Inferior parietal cortex (tissue), 1 donor: ENCODE measurements around the gene SPATA6L.
A peak's percentile ranks its signal among the peaks of the same experiment; 100 is the strongest.
"Not testable (repeated sequence)": the region's sequence is repeated elsewhere in the genome, so short reads cannot be mapped to it uniquely, and the experiment has no call there.

ENCODE experiments used
- DNase-seq: peaks from one replicate; pipeline ENCODE4 v3.0.0-alpha.2; 2016; ENCODE audit errors: extremely low spot score

Gene SPATA6L

GRCh38 chr9:4677392-4677791, 11.1 kb upstream of the SPATA6L start:
- DNase-seq: no peak

DNA sequence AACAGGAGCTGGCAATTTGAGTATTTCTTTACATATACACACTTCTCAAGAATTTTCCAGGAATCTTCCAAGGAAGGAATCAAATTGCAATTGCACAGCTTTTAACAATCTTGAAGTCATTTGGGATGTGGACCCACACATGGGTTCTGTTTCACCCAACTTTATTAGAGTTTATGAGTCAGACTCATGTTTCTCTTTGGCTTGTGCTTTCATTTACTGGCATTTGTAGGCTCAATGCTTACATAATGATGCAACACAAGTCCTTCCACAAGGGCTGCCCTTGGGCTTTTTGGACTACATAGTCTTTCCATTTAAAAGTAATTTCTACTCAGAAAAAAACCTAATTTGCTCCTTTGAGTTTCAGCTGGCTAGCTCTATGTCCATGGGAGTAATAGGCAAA, 8.5 kb upstream of the SPATA6L start:
- no peak for DNase-seq

- no peak for DNase-seq
Measured at GRCh38 chr9:4671737-4672136, 5.5 kb upstream of the SPATA6L start.

DNA sequence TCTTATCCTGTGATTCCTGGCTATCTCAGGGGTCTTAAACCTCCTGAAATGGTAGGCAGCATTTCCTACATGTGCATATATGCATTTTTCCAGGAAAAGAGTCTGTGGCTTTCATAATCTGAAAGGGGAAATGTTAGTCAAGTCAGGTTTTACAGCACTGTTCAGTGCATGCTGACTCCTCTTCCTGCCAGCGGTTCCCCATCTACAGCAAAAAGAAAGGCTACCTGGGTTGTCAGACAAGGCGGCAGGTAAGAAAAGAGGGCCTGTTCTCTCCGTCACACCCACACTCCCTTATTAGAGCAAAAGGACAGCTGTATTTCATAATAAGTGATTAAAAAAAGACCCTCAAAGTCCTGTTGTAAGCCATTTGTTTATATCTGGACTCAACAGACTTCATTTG, 4.3 kb upstream of the SPATA6L start:
- no peak for DNase-seq

GRCh38 chr9:4669890-4670289, 3.6 kb upstream of the SPATA6L start:
- no peak for DNase-seq

- no peak for DNase-seq
Measured at GRCh38 chr9:4668604-4669003, 2.3 kb upstream of the SPATA6L start.

DNA sequence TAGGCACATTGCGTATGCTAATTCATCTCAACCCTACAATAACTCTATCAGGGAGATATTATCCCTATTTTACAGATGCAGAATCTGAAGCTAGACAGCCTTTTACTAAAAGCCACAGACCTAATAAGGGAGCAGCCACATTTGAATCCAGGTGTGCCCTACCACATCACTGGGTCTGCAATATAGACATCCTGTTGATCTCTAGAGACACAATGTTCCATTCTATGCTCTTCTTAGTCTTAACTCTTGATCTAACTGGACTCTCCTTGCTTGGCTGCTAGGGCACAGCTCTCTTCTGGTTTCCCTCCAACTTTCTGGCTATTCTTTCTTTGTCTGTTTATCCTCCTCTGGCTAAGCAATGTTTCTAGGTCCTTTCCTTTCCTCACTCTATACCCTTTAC, 1.4 kb upstream of the SPATA6L start:
- no peak for DNase-seq

DNA sequence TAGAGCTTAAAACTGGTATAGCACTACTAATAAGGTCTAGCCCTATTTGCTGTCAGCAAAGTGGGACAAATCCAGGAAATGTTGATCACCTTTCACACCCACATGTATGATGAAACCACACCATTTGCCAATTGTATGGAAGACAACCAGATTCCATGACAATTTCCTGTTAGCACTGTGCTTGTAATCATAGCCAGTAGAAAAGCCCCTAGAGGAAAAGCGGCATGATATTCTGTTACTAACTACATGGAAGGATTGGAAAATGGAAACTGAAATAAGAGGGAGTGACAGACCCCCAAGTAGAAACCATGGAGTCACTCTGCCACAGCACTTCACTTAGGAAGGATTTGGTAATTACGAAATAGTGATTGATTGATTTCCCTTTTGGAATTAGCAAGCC, 923 bp downstream of the SPATA6L start:
- peak; percentile 39 for DNase-seq

DNA sequence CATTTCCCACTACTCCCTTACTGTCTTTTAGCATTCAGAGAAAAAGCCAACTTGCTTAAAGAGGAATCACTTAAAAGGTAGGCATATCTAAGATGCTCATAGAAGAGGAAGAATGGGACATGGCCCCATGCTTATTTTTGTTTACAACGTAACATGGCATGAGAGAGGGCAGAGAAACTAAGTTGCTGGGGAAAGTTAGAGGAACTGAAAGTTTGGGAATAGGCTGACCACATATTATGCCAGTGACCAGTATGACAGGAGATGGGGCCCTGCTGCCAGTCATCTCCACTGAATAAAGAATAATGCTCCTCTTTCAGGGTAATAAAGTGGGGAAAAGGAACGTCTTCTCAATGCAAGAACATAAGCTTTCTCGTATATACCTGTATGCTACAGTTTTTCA, 2.3 kb downstream of the SPATA6L start:
- DNase-seq: peak; percentile 36

GRCh38 chr9:4662989-4663792, 3.1 kb downstream of the SPATA6L start:
- DNase-seq: no peak

- peak; percentile 82 for DNase-seq
Measured at GRCh38 chr9:4662108-4662988, 3.9 kb downstream of the SPATA6L start, which contains the start of gene PLPP6. Gene PLPP6, plus strand, starts transcription at chr9:4662294. Its CDS starts 82 bp downstream, at chr9:4662376.

DNA sequence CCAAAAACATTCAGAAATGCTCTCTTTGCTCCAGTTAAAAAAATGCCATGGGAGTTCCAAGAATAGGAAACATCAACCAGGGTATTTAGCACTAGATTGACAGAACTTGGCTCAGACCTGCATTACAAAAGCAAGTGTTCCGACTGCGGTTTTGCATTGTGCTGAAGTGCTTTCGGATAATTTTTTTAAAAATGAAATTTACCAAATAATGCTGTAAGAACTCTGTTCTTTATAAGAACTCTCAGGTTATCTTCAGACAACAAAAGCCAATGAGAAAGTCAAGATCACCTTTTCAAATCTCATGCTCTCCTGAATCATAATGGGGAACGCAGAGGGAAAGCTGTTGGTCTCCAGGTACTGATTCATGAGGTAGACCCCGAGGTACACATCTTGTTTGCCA, 4.7 kb downstream of the SPATA6L start:
- DNase-seq: no peak

DNA sequence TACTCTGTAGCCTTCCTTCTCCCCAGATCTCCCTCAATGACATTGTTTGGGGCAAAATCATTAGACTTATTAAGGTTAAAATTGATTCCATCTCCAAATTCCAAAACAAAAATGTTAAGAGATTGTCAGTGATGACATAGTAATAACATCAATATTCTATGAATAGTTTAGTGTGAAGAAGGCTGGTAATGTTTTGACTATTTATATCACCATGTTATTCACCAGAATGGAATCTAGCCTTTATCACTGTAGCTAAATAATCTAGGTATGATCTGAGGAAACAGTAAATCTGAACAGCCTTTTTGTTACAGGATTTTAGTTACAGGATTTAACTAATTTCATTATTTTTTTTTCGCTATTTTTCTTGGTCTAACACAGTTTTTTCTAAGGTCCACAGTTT, 5.1 kb downstream of the SPATA6L start:
- DNase-seq: no peak

DNA sequence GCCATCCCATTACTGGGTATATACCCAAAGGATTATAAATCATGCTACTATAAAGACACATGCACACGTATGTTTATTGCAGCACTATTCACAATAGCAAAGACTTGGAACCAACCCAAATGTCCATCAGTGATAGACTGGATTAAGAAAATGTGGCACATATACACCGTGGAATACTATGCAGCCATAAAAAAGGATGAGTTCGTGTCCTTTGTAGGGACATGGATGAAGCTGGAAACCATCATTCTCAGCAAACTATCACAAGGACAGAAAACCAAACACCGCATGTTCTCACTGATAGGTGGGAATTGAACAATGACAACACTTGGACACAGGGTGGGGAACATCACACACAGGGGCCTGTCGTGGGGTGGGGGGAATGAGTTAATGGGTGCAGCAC, 5.6 kb downstream of the SPATA6L start:
- not testable (repeated sequence) for DNase-seq

- DNase-seq: no peak
Measured at GRCh38 chr9:4657426-4658159, 8.7 kb downstream of the SPATA6L start.

DNA sequence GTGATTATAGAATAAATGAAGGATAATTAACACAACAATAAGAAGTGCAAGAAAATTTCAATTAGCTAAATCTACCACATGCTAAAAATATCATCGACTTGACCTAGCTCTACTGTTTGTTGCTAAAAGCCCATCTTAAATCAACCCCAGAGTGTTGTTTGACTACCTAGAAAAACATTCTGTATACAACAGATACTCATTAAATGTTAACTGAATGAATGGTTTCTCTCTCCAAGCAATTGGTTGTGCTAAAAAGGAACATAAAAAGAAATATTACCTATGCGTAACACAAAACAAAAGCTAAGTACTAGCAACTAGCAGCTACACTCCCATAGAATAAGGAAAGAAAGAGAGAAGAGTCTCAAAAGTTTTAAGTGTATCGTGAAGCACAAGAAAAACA, 9.7 kb downstream of the SPATA6L start:
- DNase-seq: no peak

DNA sequence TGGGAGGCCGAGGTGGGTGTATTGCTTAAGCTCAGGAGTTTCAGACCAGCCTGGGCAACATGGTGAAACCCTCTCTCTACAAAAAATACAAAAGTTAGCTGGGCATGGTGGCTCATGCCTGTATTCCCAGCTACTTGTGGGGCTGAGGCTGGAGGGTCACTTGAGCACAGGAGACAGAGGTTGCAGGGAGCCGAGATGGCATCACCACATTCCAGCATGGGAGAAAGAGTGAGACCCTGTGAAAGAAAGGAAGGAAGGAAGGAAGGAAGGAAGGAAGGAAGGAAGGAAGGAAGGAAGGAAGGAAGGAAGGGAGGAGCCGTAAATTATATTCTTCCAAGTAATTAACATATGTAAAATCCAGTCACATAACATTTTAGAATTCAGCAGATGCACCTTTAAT, 10.1 kb downstream of the SPATA6L start:
- not testable (repeated sequence) for DNase-seq

- no peak for DNase-seq
Measured at GRCh38 chr9:4654538-4654937, 11.7 kb downstream of the SPATA6L start.

GRCh38 chr9:4654084-4654483, 12.2 kb downstream of the SPATA6L start:
- DNase-seq: no peak

- DNase-seq: no peak
Measured at GRCh38 chr9:4642351-4642750, 23.9 kb downstream of the SPATA6L start.

DNA sequence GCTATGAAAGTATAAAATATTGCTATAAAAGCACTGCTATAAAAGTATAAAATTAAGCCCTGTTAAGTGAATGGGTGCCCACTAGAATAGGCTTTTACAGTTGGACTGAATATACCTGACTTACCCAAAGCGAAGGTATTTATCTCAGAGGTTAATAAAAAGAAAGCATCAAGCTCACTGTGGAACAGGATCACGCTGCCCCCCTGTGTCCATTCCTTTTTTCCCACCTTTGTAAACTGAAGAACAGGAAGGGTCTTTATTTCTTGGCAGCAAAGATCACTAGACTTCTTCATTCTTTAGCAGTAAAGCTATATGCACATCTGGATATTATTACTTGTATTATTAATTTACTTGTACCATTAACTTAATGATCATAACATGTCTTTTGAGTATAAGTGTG, 26.3 kb downstream of the SPATA6L start:
- DNase-seq: peak; percentile 13

DNA sequence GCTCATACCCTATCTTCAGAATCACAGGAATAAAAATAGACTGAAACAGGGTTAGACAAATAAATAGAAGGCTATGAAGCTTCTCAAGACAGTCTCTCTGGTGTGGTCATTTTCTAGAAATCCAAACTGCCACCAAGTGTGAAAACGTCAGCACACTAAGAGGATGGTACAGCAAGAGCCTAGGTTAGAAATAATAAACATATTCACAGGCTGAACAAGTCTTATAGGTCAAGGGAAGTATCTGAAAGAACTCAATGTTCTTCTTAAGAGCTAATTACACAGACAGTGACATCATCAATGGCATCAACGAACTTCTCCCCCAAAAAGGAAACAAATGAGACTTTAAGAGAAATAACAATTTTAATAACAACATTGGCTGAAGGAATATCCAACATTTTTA, 26.9 kb downstream of the SPATA6L start:
- no peak for DNase-seq
